Ovary (tissue), 9 donors: ENCODE results near the gene SETD7. TPM values are rescaled to one million over a fixed set of nuclear protein-coding genes. Genes with fewer than 3 reads are reported as not detected.

Source experiments
- DNase-seq, 5 donors: peaks; one replicate each; pipeline ENCODE4 v3.0.0-alpha.2; 2019 to 2020
- H3K27ac ChIP-seq, 2 donors: fragments of 200-600 bp; one replicate each; pipeline versions ENCODE4 v1.5.1 to v1.8.0; 2019 to 2022
- H3K27me3 ChIP-seq: fragments of 200-600 bp; one replicate; pipeline ENCODE4 v1.8.0; 2022
- H3K36me3 ChIP-seq: fragments of 200-600 bp; sonication (generic); one replicate; pipeline ENCODE4 v1.5.1; 2019
- H3K4me1 ChIP-seq: one replicate; pipeline ENCODE4 v1.8.1; 2013; ENCODE audit warnings: mild to moderate bottlenecking, moderate library complexity; ENCODE audit not compliant: insufficient read depth
- H3K4me3 ChIP-seq: fragments of 200-600 bp; sonication (generic); one replicate; pipeline ENCODE4 v1.5.1; 2017
- H3K9me3 ChIP-seq, 2 donors: fragments of 200-600 bp in 1 of 2; sonication (generic) in 1 of 2; one replicate each; pipeline versions ENCODE4 v1.5.1 to v1.8.1; 2013 to 2019; ENCODE audit warnings: mild to moderate bottlenecking in 1 of 2, moderate library complexity in 1 of 2
- EP300 ChIP-seq: sonication (generic); formaldehyde crosslinking; IDR thresholded peaks from one replicate; pipeline ENCODE4 v1.6.1; 2017; ENCODE audit warnings: antibody characterized with exemption
- POLR2A ChIP-seq: fragments of 450-650 bp; IDR thresholded peaks from one replicate; pipeline ENCODE4 v1.6.1; 2017; ENCODE audit warnings: antibody characterized with exemption, mild to moderate bottlenecking, moderate library complexity
- WGBS, 3 donors: extraction: QIAGEN DNeasy Blood & Tissue Kit in 1 of 3; methylation state at CpG; one replicate each; pipeline versions ENCODE4 v1.1.5 to v1.1.7; 2013 to 2017; 5-methylcytosine and 5-hydroxymethylcytosine counted together
- intact Hi-C, 4 donors: fragments of 100-400 bp; cut with DNase I; formaldehyde crosslinking; loops; one replicate each; pipeline versions ENCODE4 v1.11.0 to v1.15.1; 2022 to 2023
- polyA plus RNA-seq, 2 donors: library from polyadenylated mRNA; stranded (reverse); fragments of 200-250 nt in 1 of 2; fragments of 350-450 nt in 1 of 2; fragmentation: Illumina TruSeq in 1 of 2; extraction: RNeasy Lipid Tissue Mini Kit (QIAGEN cat#74804) in 1 of 2; gene quantifications; one replicate each; pipeline ENCODE4 v1.2.3, GENCODE V29; 2013 to 2014
- total RNA-seq, 7 donors: library from RNA; depleted of rRNA in 2 of 7; stranded (reverse); fragments of >200 nt in 2 of 7; fragmentation: NEBNext Ultra II Directional in 3 of 7; extraction: Animal tissue kit (Norgen Biotek cat#: 25700) in 3 of 7; gene quantifications; one replicate each; pipeline versions ENCODE4 v1.1.0 to v1.2.4, GENCODE V29; 2016 to 2023
- TF ChIP-seq, protein P1 (sequence below), 3 donors: fragments of 450-650 bp in 2 of 3; fragments of 200-600 bp in 1 of 3; IDR thresholded peaks; one replicate each; pipeline versions ENCODE4 v1.5.1 to v1.8.0; 2016 to 2022; ENCODE audit warnings: antibody characterized with exemption in 3 of 3, mild to moderate bottlenecking in 1 of 3
- donor health status: DM: no; HTN: no; CAD: no; lungs with moderate emphysema.
- donor health status: DM: no; HTN: no; CAD: no.
- donor health status: Bipolar disorder and iron deficiency.
- donor health status: DM: yes; HTN: yes; CAD: no.
- donor health status: DM: no; HTN: no; CAD: no.
- donor health status: DM: yes; HTN: yes; CAD: no.

SETD7 gene
- total and polyA plus RNA-seq, 9 donors = 14.3 to 52.4 (median 32.8) TPM

DNA sequence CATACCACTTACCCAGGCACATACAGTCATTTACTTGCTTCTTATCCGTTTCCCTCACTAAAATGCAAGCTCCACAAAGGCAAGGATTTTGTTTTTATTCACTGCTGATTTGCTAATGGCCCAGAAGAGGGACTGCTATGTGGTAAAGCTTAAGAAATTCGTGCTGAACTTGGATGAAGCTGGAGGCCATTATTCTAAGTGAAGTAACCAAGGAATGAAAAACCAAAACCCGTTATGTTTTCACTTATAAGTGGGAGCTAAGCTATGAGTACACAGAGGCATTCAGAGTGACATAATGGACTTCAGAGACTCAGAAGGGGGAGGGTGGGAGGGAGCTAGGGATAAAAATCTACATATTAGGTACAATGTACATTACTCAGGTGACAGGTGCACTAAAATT is 54.9 kb downstream of the SETD7 start:
- peaks cover 3% of the 10 kb centered on the region for H3K4me1 ChIP-seq
- TF ChIP-seq EP300 (no peak), POLR2A (no peak)
- TF ChIP-seq, protein P1, sequence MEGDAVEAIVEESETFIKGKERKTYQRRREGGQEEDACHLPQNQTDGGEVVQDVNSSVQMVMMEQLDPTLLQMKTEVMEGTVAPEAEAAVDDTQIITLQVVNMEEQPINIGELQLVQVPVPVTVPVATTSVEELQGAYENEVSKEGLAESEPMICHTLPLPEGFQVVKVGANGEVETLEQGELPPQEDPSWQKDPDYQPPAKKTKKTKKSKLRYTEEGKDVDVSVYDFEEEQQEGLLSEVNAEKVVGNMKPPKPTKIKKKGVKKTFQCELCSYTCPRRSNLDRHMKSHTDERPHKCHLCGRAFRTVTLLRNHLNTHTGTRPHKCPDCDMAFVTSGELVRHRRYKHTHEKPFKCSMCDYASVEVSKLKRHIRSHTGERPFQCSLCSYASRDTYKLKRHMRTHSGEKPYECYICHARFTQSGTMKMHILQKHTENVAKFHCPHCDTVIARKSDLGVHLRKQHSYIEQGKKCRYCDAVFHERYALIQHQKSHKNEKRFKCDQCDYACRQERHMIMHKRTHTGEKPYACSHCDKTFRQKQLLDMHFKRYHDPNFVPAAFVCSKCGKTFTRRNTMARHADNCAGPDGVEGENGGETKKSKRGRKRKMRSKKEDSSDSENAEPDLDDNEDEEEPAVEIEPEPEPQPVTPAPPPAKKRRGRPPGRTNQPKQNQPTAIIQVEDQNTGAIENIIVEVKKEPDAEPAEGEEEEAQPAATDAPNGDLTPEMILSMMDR (IDR thresholded peaks at IDR 0.05) = no peak
- no peak overlapping the region for H3K27ac ChIP-seq
- 46 to 54% (median 49%) methylated on average over 3 of the region's 3 CpGs for WGBS, 3 donors
- intact Hi-C loops = loop anchor here in 1 of 4 donors (5.0 kb wide), 1 partner anchor 146 kb away; no protein-coding TSS in a partner anchor
- DNase-seq = no peak
- H3K9me3 ChIP-seq = no peaks in the 10 kb centered on the region
- H3K4me3 ChIP-seq = no peak overlapping the region
- H3K27me3 ChIP-seq = no peaks in the 10 kb centered on the region
- no peaks in the 10 kb centered on the region for H3K36me3 ChIP-seq

DNA sequence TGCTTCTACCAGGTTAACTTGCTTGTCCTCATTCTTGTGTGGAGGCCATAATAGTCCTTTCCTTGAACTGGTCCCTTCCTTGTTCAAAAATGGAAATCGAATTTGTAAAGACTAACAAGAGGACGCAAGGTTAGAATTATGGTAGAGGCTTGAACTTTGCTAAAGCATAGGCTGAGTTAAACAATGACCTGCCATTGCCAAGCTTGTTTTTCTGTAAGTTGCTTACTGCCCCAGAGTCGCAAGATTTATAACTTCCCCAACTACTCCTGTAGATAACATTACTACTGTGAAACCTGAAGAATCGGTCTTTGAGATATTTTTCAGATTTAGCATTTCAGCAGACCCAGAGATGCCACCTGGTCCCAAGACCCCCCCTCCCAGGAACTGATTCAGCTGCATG is 56.8 kb downstream of the SETD7 start:
- no peak for DNase-seq
- H3K9me3 ChIP-seq = no peaks in the 10 kb centered on the region
- H3K27ac ChIP-seq = no peak overlapping the region
- H3K27me3 ChIP-seq = no peaks in the 10 kb centered on the region
- peaks cover 3% of the 10 kb centered on the region for H3K4me1 ChIP-seq
- H3K36me3 ChIP-seq = no peaks in the 10 kb centered on the region
- 70 to 79% (median 77%) methylated on average over 4 of the region's 4 CpGs for WGBS, 3 donors
- no peak overlapping the region for H3K4me3 ChIP-seq
- TF ChIP-seq EP300 (no peak), POLR2A (no peak)
- TF ChIP-seq, protein P1 (IDR thresholded peaks at IDR 0.05) = no peak
- intact Hi-C loops = loop anchor here in 3 of 4 donors (10.0 kb wide), 2 partner anchors 136 to 146 kb away; no protein-coding TSS in a partner anchor

DNA sequence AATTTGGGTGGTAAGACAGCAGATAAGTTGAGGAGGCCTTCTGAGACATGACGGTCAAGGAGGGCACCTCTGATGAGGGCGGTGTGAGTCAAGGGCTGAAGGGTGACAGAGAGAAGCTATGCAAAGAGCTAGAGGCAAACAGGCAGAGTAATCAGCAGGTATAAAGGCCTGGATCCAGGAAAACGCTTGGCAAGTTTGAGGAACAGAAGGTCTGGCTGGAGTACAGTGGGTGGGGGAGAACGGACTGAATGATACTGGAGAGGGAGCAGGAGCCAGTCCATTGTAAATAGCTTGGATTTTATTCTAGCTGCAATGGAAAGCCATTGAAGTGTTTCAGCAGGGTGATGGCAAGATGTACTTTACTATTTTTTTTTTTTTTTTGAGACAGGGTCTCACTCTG is 62.8 kb downstream of the SETD7 start:
- no peak for DNase-seq
- WGBS, 3 donors = 66 to 76% (median 72%) methylated on average over 4 of the region's 4 CpGs
- intact Hi-C loops = loop anchor here in 3 of 4 donors (10.0 kb wide), 2 partner anchors 142 to 152 kb away; no protein-coding TSS in a partner anchor
- Histone ChIP-seq H3K27me3 (no peaks in the 10 kb centered on the region), H3K4me3 (no peak overlapping the region), H3K27ac (no peak overlapping the region), H3K9me3 (no peaks in the 10 kb centered on the region), H3K36me3 (no peaks in the 10 kb centered on the region), H3K4me1 (peaks cover 3% of the 10 kb centered on the region)
- TF ChIP-seq POLR2A = no peak
- TF ChIP-seq, protein P1 (IDR thresholded peaks at IDR 0.05) = no peak
- TF ChIP-seq EP300 = no peak

DNA sequence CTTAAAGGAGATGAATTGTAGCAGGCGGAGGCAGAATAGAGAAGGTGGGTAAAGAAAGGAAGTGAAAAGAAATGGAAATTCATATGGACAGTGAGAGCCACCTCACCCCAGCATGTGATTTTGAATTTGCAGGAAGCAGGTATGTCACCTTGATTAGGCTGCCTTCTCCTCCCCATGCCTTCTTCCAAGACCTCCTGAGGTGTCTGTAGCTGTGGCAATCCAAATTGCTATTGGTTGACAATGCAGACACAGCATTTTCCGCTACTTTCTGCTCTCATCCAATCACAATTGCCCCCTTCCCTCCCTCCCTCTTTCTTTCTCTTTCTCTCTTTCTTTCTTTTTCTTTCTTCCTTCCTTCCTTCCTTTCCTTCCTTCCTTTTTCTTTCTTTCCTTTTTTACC is 63.6 kb downstream of the SETD7 start:
- Histone ChIP-seq H3K4me1 (no peaks in the 10 kb centered on the region), H3K36me3 (no peaks in the 10 kb centered on the region), H3K4me3 (no peak overlapping the region), H3K27ac (no peak overlapping the region), H3K9me3 (no peaks in the 10 kb centered on the region), H3K27me3 (no peaks in the 10 kb centered on the region)
- 93 to 98% (median 94%) methylated on average over 2 of the region's 2 CpGs for WGBS, 3 donors
- no peak for DNase-seq
- intact Hi-C loops = loop anchor here in 3 of 4 donors (10.0 kb wide), 2 partner anchors 142 to 152 kb away; no protein-coding TSS in a partner anchor
- TF ChIP-seq, protein P1 (IDR thresholded peaks at IDR 0.05) = no peak
- TF ChIP-seq POLR2A (no peak), EP300 (no peak)
